ENCODE results near the gene NABP1. TPM values are rescaled to one million over a fixed set of nuclear protein-coding genes. Genes with fewer than 3 reads are reported as not detected.

The NABP1 gene
- polyA plus RNA-seq, 1 donor from 2014 or later, result 1.5 TPM

DNA sequence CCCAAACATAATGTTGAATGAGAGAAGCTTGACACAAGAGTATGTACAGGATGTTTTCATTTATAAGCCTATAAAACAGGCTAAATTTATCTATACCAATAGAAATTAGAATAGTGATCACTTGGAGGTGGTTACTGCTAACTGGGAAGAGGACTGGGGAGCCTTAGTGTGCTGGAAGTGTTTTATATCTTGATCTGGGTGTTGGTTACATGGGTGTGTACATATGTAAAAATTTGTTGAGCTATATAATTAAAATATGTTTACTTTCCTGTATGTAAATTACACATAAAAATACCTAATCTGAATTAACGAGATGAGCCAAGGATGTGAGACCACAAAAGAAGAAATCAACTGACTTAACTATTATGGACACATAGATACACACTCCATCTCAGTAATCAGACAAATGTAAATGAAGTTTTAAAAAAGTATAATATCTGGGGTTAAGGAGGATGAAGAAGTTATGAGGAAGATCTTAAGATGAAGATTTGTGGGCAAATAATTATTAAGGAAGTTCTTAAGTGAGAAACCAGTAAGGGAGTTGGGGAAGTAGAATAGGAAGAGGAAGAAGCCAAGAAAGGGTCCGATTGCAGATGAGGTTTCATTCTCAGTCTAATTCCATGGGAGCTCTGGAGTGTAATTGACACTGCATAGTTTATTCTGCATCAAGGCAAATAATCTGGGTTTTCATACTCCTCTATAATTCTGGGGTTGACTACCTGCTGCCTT, 32.3 kb upstream of the NABP1 start:
- H3K9me2 ChIP-seq (ENCODE audit: insufficient read depth, low read length), result no peaks in the 10 kb centered on the region
- H3K79me2 ChIP-seq (replicated peaks; ENCODE audit: insufficient read depth, low read length), result no peaks in the 10 kb centered on the region
- no peaks in the 10 kb centered on the region for H3K9me3 ChIP-seq (ENCODE audit: low read length)
- H4K20me1 ChIP-seq (ENCODE audit: insufficient read depth), result no peaks in the 10 kb centered on the region
- no peaks in the 10 kb centered on the region for H3K36me3 ChIP-seq (ENCODE audit: insufficient read depth, low read length)
- H3K27me3 ChIP-seq (ENCODE audit: insufficient read depth, low read depth, low read length), result no peaks in the 10 kb centered on the region
- H3K27ac ChIP-seq (ENCODE audit: low read length), result no peak overlapping the region
- H3F3A ChIP-seq (ENCODE audit: insufficient read depth, low read length, poor library complexity, severe bottlenecking), result no peaks in the 10 kb centered on the region
- H3K4me2 ChIP-seq (ENCODE audit: low read length), result no peak overlapping the region
- H3K4me3 ChIP-seq (ENCODE audit: low read length), result no peak overlapping the region
- H2AFZ ChIP-seq (ENCODE audit: low read depth, low read length), result no peak overlapping the region
- TF ChIP-seq TAF1 (IDR thresholded peaks at IDR 0.05; ENCODE audit: low read depth) (no peak), POLR2AphosphoS5 (IDR thresholded peaks at IDR 0.05) (no peak)
- no peak overlapping the region for H3K9ac ChIP-seq (ENCODE audit: low read length)

DNA sequence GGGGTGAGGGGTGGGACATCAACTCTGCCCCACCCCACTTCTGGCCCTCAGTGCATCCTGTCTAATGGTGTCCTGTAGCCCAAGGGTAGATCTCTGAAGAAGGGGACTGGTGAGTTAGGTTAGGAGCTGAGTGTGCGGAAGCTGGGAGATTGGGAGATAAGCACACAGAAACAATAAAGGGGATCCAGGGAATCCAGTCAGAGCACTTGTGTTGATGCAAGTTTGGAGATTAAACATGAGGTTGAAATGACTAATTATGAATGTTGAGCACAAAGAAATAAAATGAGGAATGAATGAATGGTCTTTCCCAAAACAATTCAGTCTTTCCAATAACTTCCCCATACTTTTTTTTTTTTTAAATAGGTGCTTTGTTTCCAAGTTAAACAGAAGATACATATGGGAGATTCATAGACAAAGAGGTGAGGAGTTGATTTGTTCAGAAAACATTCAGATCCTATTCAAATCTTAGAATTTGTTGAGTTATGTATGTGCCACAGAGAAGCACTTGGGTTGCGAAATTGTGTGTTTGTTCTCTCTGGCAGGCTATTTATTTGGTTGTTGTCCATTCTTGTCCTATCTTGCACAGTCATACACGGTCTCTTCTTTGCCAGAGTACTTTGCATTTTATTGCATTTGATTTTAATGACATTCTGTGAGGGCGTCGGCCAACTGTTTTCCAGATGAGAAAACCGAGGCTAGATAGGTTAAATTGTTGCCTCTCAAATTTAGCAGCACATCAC, 31.6 kb upstream of the NABP1 start:
- no peaks in the 10 kb centered on the region for H3K27me3 ChIP-seq (ENCODE audit: insufficient read depth, low read depth, low read length)
- H3K9me2 ChIP-seq (ENCODE audit: insufficient read depth, low read length), result no peaks in the 10 kb centered on the region
- H3K4me2 ChIP-seq (ENCODE audit: low read length), result no peak overlapping the region
- no peaks in the 10 kb centered on the region for H3F3A ChIP-seq (ENCODE audit: insufficient read depth, low read length, poor library complexity, severe bottlenecking)
- H2AFZ ChIP-seq (ENCODE audit: low read depth, low read length), result no peak overlapping the region
- no peaks in the 10 kb centered on the region for H3K9me3 ChIP-seq (ENCODE audit: low read length)
- H3K4me3 ChIP-seq (ENCODE audit: low read length), result no peak overlapping the region
- no peak for TF ChIP-seq SMC3 (conservative IDR thresholded peaks at IDR 0.05; ENCODE audit: poor library complexity)
- TF ChIP-seq, protein P1, sequence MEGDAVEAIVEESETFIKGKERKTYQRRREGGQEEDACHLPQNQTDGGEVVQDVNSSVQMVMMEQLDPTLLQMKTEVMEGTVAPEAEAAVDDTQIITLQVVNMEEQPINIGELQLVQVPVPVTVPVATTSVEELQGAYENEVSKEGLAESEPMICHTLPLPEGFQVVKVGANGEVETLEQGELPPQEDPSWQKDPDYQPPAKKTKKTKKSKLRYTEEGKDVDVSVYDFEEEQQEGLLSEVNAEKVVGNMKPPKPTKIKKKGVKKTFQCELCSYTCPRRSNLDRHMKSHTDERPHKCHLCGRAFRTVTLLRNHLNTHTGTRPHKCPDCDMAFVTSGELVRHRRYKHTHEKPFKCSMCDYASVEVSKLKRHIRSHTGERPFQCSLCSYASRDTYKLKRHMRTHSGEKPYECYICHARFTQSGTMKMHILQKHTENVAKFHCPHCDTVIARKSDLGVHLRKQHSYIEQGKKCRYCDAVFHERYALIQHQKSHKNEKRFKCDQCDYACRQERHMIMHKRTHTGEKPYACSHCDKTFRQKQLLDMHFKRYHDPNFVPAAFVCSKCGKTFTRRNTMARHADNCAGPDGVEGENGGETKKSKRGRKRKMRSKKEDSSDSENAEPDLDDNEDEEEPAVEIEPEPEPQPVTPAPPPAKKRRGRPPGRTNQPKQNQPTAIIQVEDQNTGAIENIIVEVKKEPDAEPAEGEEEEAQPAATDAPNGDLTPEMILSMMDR (IDR thresholded peaks at IDR 0.05; ENCODE audit: poor library complexity, severe bottlenecking), result no peak
- no peak for TF ChIP-seq TAF1 (IDR thresholded peaks at IDR 0.05; ENCODE audit: low read depth)
- no peak for TF ChIP-seq EZH2 (IDR thresholded peaks at IDR 0.05; ENCODE audit: borderline replicate concordance, insufficient read depth, low read length, poor library complexity, severe bottlenecking)
- TF ChIP-seq EP300 (conservative IDR thresholded peaks at IDR 0.05; ENCODE audit: poor library complexity, severe bottlenecking), result no peak
- TF ChIP-seq RAD21 (conservative IDR thresholded peaks at IDR 0.05), result no peak
- TF ChIP-seq, protein P2, sequence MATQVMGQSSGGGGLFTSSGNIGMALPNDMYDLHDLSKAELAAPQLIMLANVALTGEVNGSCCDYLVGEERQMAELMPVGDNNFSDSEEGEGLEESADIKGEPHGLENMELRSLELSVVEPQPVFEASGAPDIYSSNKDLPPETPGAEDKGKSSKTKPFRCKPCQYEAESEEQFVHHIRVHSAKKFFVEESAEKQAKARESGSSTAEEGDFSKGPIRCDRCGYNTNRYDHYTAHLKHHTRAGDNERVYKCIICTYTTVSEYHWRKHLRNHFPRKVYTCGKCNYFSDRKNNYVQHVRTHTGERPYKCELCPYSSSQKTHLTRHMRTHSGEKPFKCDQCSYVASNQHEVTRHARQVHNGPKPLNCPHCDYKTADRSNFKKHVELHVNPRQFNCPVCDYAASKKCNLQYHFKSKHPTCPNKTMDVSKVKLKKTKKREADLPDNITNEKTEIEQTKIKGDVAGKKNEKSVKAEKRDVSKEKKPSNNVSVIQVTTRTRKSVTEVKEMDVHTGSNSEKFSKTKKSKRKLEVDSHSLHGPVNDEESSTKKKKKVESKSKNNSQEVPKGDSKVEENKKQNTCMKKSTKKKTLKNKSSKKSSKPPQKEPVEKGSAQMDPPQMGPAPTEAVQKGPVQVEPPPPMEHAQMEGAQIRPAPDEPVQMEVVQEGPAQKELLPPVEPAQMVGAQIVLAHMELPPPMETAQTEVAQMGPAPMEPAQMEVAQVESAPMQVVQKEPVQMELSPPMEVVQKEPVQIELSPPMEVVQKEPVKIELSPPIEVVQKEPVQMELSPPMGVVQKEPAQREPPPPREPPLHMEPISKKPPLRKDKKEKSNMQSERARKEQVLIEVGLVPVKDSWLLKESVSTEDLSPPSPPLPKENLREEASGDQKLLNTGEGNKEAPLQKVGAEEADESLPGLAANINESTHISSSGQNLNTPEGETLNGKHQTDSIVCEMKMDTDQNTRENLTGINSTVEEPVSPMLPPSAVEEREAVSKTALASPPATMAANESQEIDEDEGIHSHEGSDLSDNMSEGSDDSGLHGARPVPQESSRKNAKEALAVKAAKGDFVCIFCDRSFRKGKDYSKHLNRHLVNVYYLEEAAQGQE (IDR thresholded peaks at IDR 0.05; ENCODE audit: borderline replicate concordance), result no peak
- no peak for TF ChIP-seq MXI1 (conservative IDR thresholded peaks at IDR 0.05; ENCODE audit: poor library complexity, severe bottlenecking)
- no peak for TF ChIP-seq POLR2AphosphoS5 (IDR thresholded peaks at IDR 0.05)
- no peaks in the 10 kb centered on the region for H3K79me2 ChIP-seq (replicated peaks; ENCODE audit: insufficient read depth, low read length)
- no peaks in the 10 kb centered on the region for H3K36me3 ChIP-seq (ENCODE audit: insufficient read depth, low read length)
- no peak overlapping the region for H3K9ac ChIP-seq (ENCODE audit: low read length)
- no peaks in the 10 kb centered on the region for H4K20me1 ChIP-seq (ENCODE audit: insufficient read depth)
- no peak overlapping the region for H3K27ac ChIP-seq (ENCODE audit: low read length)

All from neural cell (in vitro differentiated cells).